SK-N-SH (cell line): ENCODE measurements around the gene TRAF7. TPM values are rescaled to one million over a fixed set of nuclear protein-coding genes. Genes with fewer than 3 reads are reported as not detected.

Experiments
- CTCF ChIA-PET: fragments of 300-600, 350-600 bp; formaldehyde crosslinking; extraction: SDS; loops from one replicate; lab custom pipeline; 2021; lab: Yijun Ruan, JAX
- POLR2A ChIA-PET: fragments of 350-600 bp; sonication (Branson Sonifier 250); formaldehyde crosslinking; extraction: SDS; loops from one replicate; lab custom pipeline; 2020; ENCODE audit warnings: antibody characterized with exemption, inconsistent platforms; lab: Yijun Ruan, JAX
- DNase-seq: peaks from one replicate; pipeline ENCODE4 v3.0.0; 2012
- H2AFZ ChIP-seq: fragments of 200-600 bp; sonication (generic); 2 replicates; pipeline ENCODE4 v1.8.1; 2016; ENCODE audit warnings: antibody characterized with exemption, mild to moderate bottlenecking, low read depth
- H3F3A ChIP-seq: fragments of 200-600 bp; sonication (generic); replicated peaks from 2 replicates; pipeline ENCODE3; 2016; ENCODE audit warnings: antibody characterized with exemption, mild to moderate bottlenecking; ENCODE audit not compliant: insufficient read depth
- H3K27ac ChIP-seq, 2 experiments: fragments of 200-500 bp in 1 of 2; fragments of 200-600 bp in 1 of 2; sonication (Bioruptor generic) in 1 of 2; sonication (generic), shearing (Covaris generic) in 1 of 2; 2 replicates each; pipeline versions ENCODE4 v1.5.1 to v1.6.1; 2014 to 2016; ENCODE audit warnings: low read depth in 2 of 2, inconsistent platforms in 1 of 2, low read length in 1 of 2, mild to moderate bottlenecking in 1 of 2, mixed read lengths in 1 of 2
- H3K27me3 ChIP-seq: fragments of 200-600 bp; sonication (generic), shearing (Covaris generic); 2 replicates; pipeline ENCODE4 v1.6.1; 2016; ENCODE audit warnings: mixed run types; ENCODE audit not compliant: insufficient read depth
- H3K36me3 ChIP-seq, 2 experiments: fragments of 200-500 bp in 1 of 2; fragments of 200-600 bp in 1 of 2; sonication (Bioruptor generic) in 1 of 2; sonication (generic) in 1 of 2; replicated peaks in 1 of 2; 2 replicates each; pipeline versions ENCODE3 to v1.5.1; 2014 to 2016; ENCODE audit warnings: low read length in 1 of 2, mild to moderate bottlenecking in 1 of 2; ENCODE audit not compliant: insufficient read depth in 2 of 2, control insufficient read depth in 1 of 2
- H3K4me1 ChIP-seq, 2 experiments: fragments of 200-500 bp in 1 of 2; fragments of 200-600 bp in 1 of 2; sonication (Bioruptor generic) in 1 of 2; sonication (generic), shearing (Covaris generic) in 1 of 2; 2 replicates each; pipeline versions ENCODE4 v1.5.1 to v1.6.1; 2014 to 2016; ENCODE audit warnings: low read depth in 1 of 2, low read length in 1 of 2, mixed run types in 1 of 2; ENCODE audit not compliant: insufficient read depth in 2 of 2, control insufficient read depth in 1 of 2
- H3K4me2 ChIP-seq: fragments of 200-600 bp; sonication (generic), shearing (Covaris generic); 2 replicates; pipeline ENCODE4 v1.6.1; 2017; ENCODE audit warnings: mixed run types
- H3K4me3 ChIP-seq, 2 experiments: fragments of 200-500 bp in 1 of 2; fragments of 200-600 bp in 1 of 2; sonication (Bioruptor generic) in 1 of 2; sonication (generic), shearing (Covaris generic) in 1 of 2; 2 replicates each; pipeline versions ENCODE4 v1.5.1 to v1.8.1; 2014 to 2016; ENCODE audit warnings: low read depth in 2 of 2, inconsistent platforms in 1 of 2, low read length in 1 of 2, mild to moderate bottlenecking in 1 of 2, mixed read lengths in 1 of 2, moderate library complexity in 1 of 2
- H3K79me2 ChIP-seq: fragments of 200-600 bp; sonication (generic); 2 replicates; pipeline ENCODE4 v1.8.1; 2017; ENCODE audit warnings: mild to moderate bottlenecking; ENCODE audit not compliant: insufficient read depth
- H3K9ac ChIP-seq: fragments of 200-600 bp; sonication (generic); 2 replicates; pipeline ENCODE4 v1.6.1; 2017; ENCODE audit warnings: mixed run types
- H3K9me2 ChIP-seq: fragments of 200-600 bp; sonication (generic); 2 replicates; pipeline ENCODE4 v1.6.1; 2017; ENCODE audit warnings: mixed run types
- H3K9me3 ChIP-seq: fragments of 200-600 bp; sonication (generic); 2 replicates; pipeline ENCODE4 v1.6.1; 2017; ENCODE audit warnings: mixed run types, mild to moderate bottlenecking, moderate library complexity
- H4K20me1 ChIP-seq: fragments of 200-600 bp; sonication (generic); 2 replicates; pipeline ENCODE4 v1.6.1; 2017; ENCODE audit warnings: mild to moderate bottlenecking, mixed run types; ENCODE audit not compliant: insufficient read depth
- EP300 ChIP-seq, 2 experiments: IDR thresholded peaks; 2 replicates each; pipeline versions ENCODE4 v1.4.0 to v1.6.1; 2012; ENCODE audit warnings: borderline replicate concordance in 1 of 2, low read depth in 1 of 2, low read length in 1 of 2
- EZH2phosphoT487 ChIP-seq: fragments of 200-600 bp; sonication (generic); IDR thresholded peaks from 2 replicates; pipeline ENCODE4 v1.6.1; 2017; ENCODE audit warnings: low read depth, mixed run types, mild to moderate bottlenecking, antibody characterized with exemption, moderate library complexity, borderline replicate concordance
- FOXM1 ChIP-seq: IDR thresholded peaks from 2 replicates; pipeline ENCODE4 v1.4.0; 2012; ENCODE audit warnings: low read depth, mild to moderate bottlenecking
- GABPA ChIP-seq: IDR thresholded peaks from 2 replicates; pipeline ENCODE4 v1.4.0; 2012; ENCODE audit warnings: low read depth, mild to moderate bottlenecking
- JUND ChIP-seq: IDR thresholded peaks from 2 replicates; pipeline ENCODE4 v1.4.0; 2012
- MXI1 ChIP-seq: IDR thresholded peaks from 2 replicates; pipeline ENCODE4 v1.6.1; 2012; ENCODE audit warnings: mild to moderate bottlenecking, low read depth, low read length, improper control_type of control experiment
- NRF1 ChIP-seq: IDR thresholded peaks from 2 replicates; pipeline ENCODE4 v1.6.1; 2012; ENCODE audit warnings: low read depth, mild to moderate bottlenecking, low read length
- POLR2AphosphoS5 ChIP-seq: IDR thresholded peaks from 2 replicates; pipeline ENCODE4 v1.6.1; 2012; ENCODE audit warnings: low read depth, low read length
- RFX5 ChIP-seq: IDR thresholded peaks from 2 replicates; pipeline ENCODE4 v1.6.1; 2012; ENCODE audit warnings: mild to moderate bottlenecking, improper control_type of control experiment, low read length
- RXRA ChIP-seq: IDR thresholded peaks from 2 replicates; pipeline ENCODE4 v1.4.0; 2012; ENCODE audit warnings: low read depth, mild to moderate bottlenecking, borderline replicate concordance
- SIN3A ChIP-seq: IDR thresholded peaks from 2 replicates; pipeline ENCODE4 v1.6.1; 2012; ENCODE audit warnings: low read depth, mild to moderate bottlenecking, low read length, moderate library complexity, borderline replicate concordance
- TAF1 ChIP-seq: IDR thresholded peaks from 2 replicates; pipeline ENCODE4 v1.6.1; 2012; ENCODE audit warnings: low read depth, mild to moderate bottlenecking, low read length, moderate library complexity, borderline replicate concordance
- TCF12 ChIP-seq: IDR thresholded peaks from 2 replicates; pipeline ENCODE4 v1.4.0; 2012
- TEAD4 ChIP-seq: IDR thresholded peaks from 2 replicates; pipeline ENCODE4 v1.4.0; 2012; ENCODE audit warnings: mild to moderate bottlenecking, borderline replicate concordance; ENCODE audit not compliant: insufficient read depth
- YY1 ChIP-seq: IDR thresholded peaks from 2 replicates; pipeline ENCODE4 v1.4.0; 2012; ENCODE audit warnings: low read depth, mild to moderate bottlenecking
- WGBS: methylation state at CpG from one replicate; pipeline ENCODE4 v1.1.6; 2017; ENCODE audit warnings: low lambda C conversion rate; 5-methylcytosine and 5-hydroxymethylcytosine counted together
- polyA plus RNA-seq, 3 experiments: library from polyadenylated mRNA; depleted of rRNA; stranded (reverse); fragments of >200 nt; gene quantifications; 2 replicates each; pipeline ENCODE4 v1.2.3, GENCODE V29; 2012
- TF ChIP-seq, protein P1 (sequence below): IDR thresholded peaks from 2 replicates; pipeline ENCODE4 v1.4.0; 2012; ENCODE audit warnings: low read depth, borderline replicate concordance
- TF ChIP-seq, protein P2 (sequence below): IDR thresholded peaks from 2 replicates; pipeline ENCODE4 v1.6.1; 2012; ENCODE audit warnings: mild to moderate bottlenecking, low read depth, low read length, moderate library complexity
- TF ChIP-seq, protein P3 (sequence below): IDR thresholded peaks from 2 replicates; pipeline ENCODE4 v1.4.0; 2012; ENCODE audit warnings: low read depth, borderline replicate concordance
- TF ChIP-seq, protein P4 (sequence below): IDR thresholded peaks from 2 replicates; pipeline ENCODE4; 2012

Gene TRAF7
- polyA plus RNA-seq, 1 of the 3 experiments (the other 2 are of a cell fraction), result 73.0 TPM

DNA sequence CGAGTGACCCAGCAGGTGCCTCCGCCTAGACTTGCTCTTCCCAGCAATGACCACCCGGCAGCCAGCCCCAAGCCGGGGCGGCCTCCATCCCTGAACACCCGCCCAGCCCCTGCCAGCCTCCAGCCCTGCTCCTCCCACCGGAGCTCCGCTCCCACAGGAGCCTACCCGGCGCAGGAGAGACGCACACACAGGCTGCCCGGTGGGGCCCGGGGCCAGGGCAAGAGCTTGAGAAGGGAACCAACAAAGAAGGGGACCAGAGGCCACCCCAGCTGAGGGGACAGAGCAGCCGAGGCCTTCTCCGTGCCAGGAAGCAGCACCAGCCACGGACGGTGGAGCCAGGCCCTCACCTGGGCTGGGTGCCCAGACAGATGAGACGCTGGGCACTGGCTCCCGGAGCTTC is 33.7 kb upstream of the TRAF7 start:
- Histone ChIP-seq H3K27ac (peak overlapping the region in 1 of 2 experiments; percentile 82; a peak in 1 of 4 replicates), H3K36me3 (no peaks in the 10 kb centered on the region), H3K4me1 (peaks cover 20 to 51% of the 10 kb centered on the region in 2 experiments; a peak in 3 of 4 replicates)
- WGBS, result 97% methylated on average over 6 of the region's 19 CpGs
- CTCF ChIA-PET, result interaction anchor here (1.0 to 1.7 kb wide), 5 partner anchors 17 to 98 kb away, joined by 3 to 16 read pairs (median 3); no protein-coding TSS in a partner anchor
- TF ChIP-seq FOXM1 (no peak), TAF1 (no peak), TCF12 (no peak), MXI1 (no peak), JUND (no peak), SIN3A (no peak), RFX5 (no peak), GABPA (no peak), TEAD4 (no peak), RXRA (no peak), NRF1 (no peak), POLR2AphosphoS5 (no peak), EP300 (IDR thresholded peaks at IDR 0.05; ENCODE audit: borderline replicate concordance in 1 of 2, low read depth in 1 of 2, low read length in 1 of 2) (no peak), YY1 (no peak), EZH2phosphoT487 (no peak)
- TF ChIP-seq, protein P1, sequence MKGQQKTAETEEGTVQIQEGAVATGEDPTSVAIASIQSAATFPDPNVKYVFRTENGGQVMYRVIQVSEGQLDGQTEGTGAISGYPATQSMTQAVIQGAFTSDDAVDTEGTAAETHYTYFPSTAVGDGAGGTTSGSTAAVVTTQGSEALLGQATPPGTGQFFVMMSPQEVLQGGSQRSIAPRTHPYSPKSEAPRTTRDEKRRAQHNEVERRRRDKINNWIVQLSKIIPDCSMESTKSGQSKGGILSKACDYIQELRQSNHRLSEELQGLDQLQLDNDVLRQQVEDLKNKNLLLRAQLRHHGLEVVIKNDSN, result no peak
- TF ChIP-seq, protein P2, sequence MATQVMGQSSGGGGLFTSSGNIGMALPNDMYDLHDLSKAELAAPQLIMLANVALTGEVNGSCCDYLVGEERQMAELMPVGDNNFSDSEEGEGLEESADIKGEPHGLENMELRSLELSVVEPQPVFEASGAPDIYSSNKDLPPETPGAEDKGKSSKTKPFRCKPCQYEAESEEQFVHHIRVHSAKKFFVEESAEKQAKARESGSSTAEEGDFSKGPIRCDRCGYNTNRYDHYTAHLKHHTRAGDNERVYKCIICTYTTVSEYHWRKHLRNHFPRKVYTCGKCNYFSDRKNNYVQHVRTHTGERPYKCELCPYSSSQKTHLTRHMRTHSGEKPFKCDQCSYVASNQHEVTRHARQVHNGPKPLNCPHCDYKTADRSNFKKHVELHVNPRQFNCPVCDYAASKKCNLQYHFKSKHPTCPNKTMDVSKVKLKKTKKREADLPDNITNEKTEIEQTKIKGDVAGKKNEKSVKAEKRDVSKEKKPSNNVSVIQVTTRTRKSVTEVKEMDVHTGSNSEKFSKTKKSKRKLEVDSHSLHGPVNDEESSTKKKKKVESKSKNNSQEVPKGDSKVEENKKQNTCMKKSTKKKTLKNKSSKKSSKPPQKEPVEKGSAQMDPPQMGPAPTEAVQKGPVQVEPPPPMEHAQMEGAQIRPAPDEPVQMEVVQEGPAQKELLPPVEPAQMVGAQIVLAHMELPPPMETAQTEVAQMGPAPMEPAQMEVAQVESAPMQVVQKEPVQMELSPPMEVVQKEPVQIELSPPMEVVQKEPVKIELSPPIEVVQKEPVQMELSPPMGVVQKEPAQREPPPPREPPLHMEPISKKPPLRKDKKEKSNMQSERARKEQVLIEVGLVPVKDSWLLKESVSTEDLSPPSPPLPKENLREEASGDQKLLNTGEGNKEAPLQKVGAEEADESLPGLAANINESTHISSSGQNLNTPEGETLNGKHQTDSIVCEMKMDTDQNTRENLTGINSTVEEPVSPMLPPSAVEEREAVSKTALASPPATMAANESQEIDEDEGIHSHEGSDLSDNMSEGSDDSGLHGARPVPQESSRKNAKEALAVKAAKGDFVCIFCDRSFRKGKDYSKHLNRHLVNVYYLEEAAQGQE, result no peak
- TF ChIP-seq, protein P3, sequence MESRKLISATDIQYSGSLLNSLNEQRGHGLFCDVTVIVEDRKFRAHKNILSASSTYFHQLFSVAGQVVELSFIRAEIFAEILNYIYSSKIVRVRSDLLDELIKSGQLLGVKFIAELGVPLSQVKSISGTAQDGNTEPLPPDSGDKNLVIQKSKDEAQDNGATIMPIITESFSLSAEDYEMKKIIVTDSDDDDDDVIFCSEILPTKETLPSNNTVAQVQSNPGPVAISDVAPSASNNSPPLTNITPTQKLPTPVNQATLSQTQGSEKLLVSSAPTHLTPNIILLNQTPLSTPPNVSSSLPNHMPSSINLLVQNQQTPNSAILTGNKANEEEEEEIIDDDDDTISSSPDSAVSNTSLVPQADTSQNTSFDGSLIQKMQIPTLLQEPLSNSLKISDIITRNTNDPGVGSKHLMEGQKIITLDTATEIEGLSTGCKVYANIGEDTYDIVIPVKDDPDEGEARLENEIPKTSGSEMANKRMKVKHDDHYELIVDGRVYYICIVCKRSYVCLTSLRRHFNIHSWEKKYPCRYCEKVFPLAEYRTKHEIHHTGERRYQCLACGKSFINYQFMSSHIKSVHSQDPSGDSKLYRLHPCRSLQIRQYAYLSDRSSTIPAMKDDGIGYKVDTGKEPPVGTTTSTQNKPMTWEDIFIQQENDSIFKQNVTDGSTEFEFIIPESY, result no peak
- TF ChIP-seq, protein P4, sequence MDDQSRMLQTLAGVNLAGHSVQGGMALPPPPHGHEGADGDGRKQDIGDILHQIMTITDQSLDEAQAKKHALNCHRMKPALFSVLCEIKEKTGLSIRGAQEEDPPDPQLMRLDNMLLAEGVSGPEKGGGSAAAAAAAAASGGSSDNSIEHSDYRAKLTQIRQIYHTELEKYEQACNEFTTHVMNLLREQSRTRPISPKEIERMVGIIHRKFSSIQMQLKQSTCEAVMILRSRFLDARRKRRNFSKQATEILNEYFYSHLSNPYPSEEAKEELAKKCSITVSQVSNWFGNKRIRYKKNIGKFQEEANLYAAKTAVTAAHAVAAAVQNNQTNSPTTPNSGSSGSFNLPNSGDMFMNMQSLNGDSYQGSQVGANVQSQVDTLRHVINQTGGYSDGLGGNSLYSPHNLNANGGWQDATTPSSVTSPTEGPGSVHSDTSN, result no peak
- TF ChIP-seq, all 33 proteins: peak for 0
- Histone ChIP-seq H3K4me2 (no peak overlapping the region), H3K9ac (no peak overlapping the region), H3K9me3 (no peaks in the 10 kb centered on the region), H2AFZ (no peak overlapping the region), H4K20me1 (peaks cover 15% of the 10 kb centered on the region), H3K4me3 (no peak overlapping the region), H3K9me2 (no peaks in the 10 kb centered on the region), H3K79me2 (peaks cover 69% of the 10 kb centered on the region), H3F3A (peaks cover 7% of the 10 kb centered on the region), H3K27me3 (no peaks in the 10 kb centered on the region)
- POLR2A ChIA-PET, result interaction anchor here (1.5 kb wide), 1 partner anchor 33 kb away, joined by 5 read pairs; the partner anchor contains the start of gene TRAF7
- DNase-seq, result no peak
